Liver (tissue), 9 donors: ENCODE measurements around the gene DHRS1. TPM values are rescaled to one million over a fixed set of nuclear protein-coding genes. Genes with fewer than 3 reads are reported as not detected.

ENCODE experiments used
- DNase-seq: peaks from one replicate; pipeline ENCODE4 v3.0.0-alpha.2; 2017; ENCODE audit warnings: low spot score
- H3K27ac ChIP-seq, 2 donors: one replicate each; pipeline ENCODE4 v1.7.0; 2013; ENCODE audit warnings: inconsistent platforms in 2 of 2, low read length in 2 of 2, control low read depth in 1 of 2, low read depth in 1 of 2, mild to moderate bottlenecking in 1 of 2
- H3K27me3 ChIP-seq, 4 donors: one replicate each; pipeline versions ENCODE4 v1.6.1 to v1.7.0; 2013; ENCODE audit warnings: low read length in 3 of 4, inconsistent platforms in 1 of 4, mild to moderate bottlenecking in 1 of 4, moderate library complexity in 1 of 4; ENCODE audit not compliant: control insufficient read depth in 4 of 4, insufficient read depth in 4 of 4
- H3K36me3 ChIP-seq, 4 donors: one replicate each; pipeline versions ENCODE4 v1.6.1 to v1.7.0; 2013; ENCODE audit warnings: low read length in 3 of 4, mild to moderate bottlenecking in 3 of 4, low read depth in 1 of 4, moderate library complexity in 1 of 4; ENCODE audit not compliant: control insufficient read depth in 4 of 4, insufficient read depth in 3 of 4
- H3K4me1 ChIP-seq, 4 donors: one replicate each; pipeline versions ENCODE4 v1.6.1 to v1.7.0; 2013; ENCODE audit warnings: low read length in 3 of 4, mild to moderate bottlenecking in 3 of 4, moderate library complexity in 1 of 4; ENCODE audit not compliant: control insufficient read depth in 4 of 4, insufficient read depth in 4 of 4
- H3K4me3 ChIP-seq, 3 donors: one replicate each; pipeline versions ENCODE4 v1.6.1 to v1.7.0; 2013; ENCODE audit warnings: low read length in 3 of 3, control low read depth in 1 of 3, low read depth in 1 of 3, mild to moderate bottlenecking in 1 of 3
- H3K9ac ChIP-seq, 2 donors: one replicate each; pipeline ENCODE4 v1.7.0; 2013; ENCODE audit warnings: low read length in 2 of 2, mild to moderate bottlenecking in 2 of 2, moderate library complexity in 2 of 2, control low read depth in 1 of 2, low read depth in 1 of 2
- H3K9me3 ChIP-seq, 4 donors: one replicate each; pipeline versions ENCODE4 v1.6.1 to v1.7.0; 2013; ENCODE audit warnings: low read length in 3 of 4; ENCODE audit not compliant: control insufficient read depth in 4 of 4
- ATF3 ChIP-seq: IDR thresholded peaks from 2 replicates; pipeline ENCODE4 v1.6.1; 2016; ENCODE audit warnings: antibody characterized with exemption
- CTCF ChIP-seq: fragments of 150-350 bp; IDR thresholded peaks from 2 replicates; pipeline ENCODE4 v1.5.1; 2017; ENCODE audit warnings: improper control_type of control experiment, low read depth, low read length; ENCODE audit not compliant: missing input control
- EGR1 ChIP-seq, 2 donors: IDR thresholded peaks; 2 replicates each; pipeline ENCODE4 v1.6.1; 2016 to 2018; ENCODE audit warnings: antibody characterized with exemption in 2 of 2, low read depth in 2 of 2
- FOXA1 ChIP-seq: IDR thresholded peaks from 2 replicates; pipeline ENCODE4 v1.6.1; 2016; ENCODE audit warnings: antibody characterized with exemption
- FOXA2 ChIP-seq: IDR thresholded peaks from 2 replicates; pipeline ENCODE4 v1.6.1; 2016; ENCODE audit warnings: antibody characterized with exemption
- GABPA ChIP-seq, 2 donors: IDR thresholded peaks in 1 of 2; conservative IDR thresholded peaks in 1 of 2; 2 replicates each; pipeline ENCODE4 v1.6.1; 2016; ENCODE audit warnings: antibody characterized with exemption in 2 of 2, mild to moderate bottlenecking in 1 of 2, moderate library complexity in 1 of 2
- HNF4A ChIP-seq, 2 donors: conservative IDR thresholded peaks; 2 replicates each; pipeline ENCODE4 v1.6.1; 2016; ENCODE audit warnings: antibody characterized with exemption in 2 of 2, mild to moderate bottlenecking in 2 of 2
- HNF4G ChIP-seq: IDR thresholded peaks from 2 replicates; pipeline ENCODE4 v1.6.1; 2016; ENCODE audit warnings: antibody characterized with exemption
- JUND ChIP-seq, 2 donors: IDR thresholded peaks; 2 replicates each; pipeline ENCODE4 v1.6.1; 2016; ENCODE audit warnings: antibody characterized with exemption in 2 of 2
- MAX ChIP-seq: IDR thresholded peaks from 2 replicates; pipeline ENCODE4 v1.6.1; 2016; ENCODE audit warnings: antibody characterized with exemption
- NR2F2 ChIP-seq: IDR thresholded peaks from 2 replicates; pipeline ENCODE4 v1.6.1; 2016; ENCODE audit warnings: antibody characterized with exemption
- RAD21 ChIP-seq, 2 donors: IDR thresholded peaks; 2 replicates each; pipeline ENCODE4 v1.6.1; 2016; ENCODE audit warnings: antibody characterized with exemption in 2 of 2, mild to moderate bottlenecking in 2 of 2
- REST ChIP-seq: IDR thresholded peaks from 2 replicates; pipeline ENCODE4 v1.6.1; 2016; ENCODE audit warnings: antibody characterized with exemption, mild to moderate bottlenecking
- RXRA ChIP-seq, 2 donors: IDR thresholded peaks; 2 replicates each; pipeline ENCODE4 v1.6.1; 2017 to 2018; ENCODE audit warnings: antibody characterized with exemption in 2 of 2, mild to moderate bottlenecking in 1 of 2
- SP1 ChIP-seq: IDR thresholded peaks from 2 replicates; pipeline ENCODE4 v1.6.1; 2018; ENCODE audit warnings: antibody characterized with exemption, mild to moderate bottlenecking
- TAF1 ChIP-seq: conservative IDR thresholded peaks from 2 replicates; pipeline ENCODE4 v1.6.1; 2016; ENCODE audit warnings: antibody characterized with exemption, mild to moderate bottlenecking
- YY1 ChIP-seq: IDR thresholded peaks from 2 replicates; pipeline ENCODE4 v1.6.1; 2016; ENCODE audit warnings: antibody characterized with exemption, mild to moderate bottlenecking
- ZBTB33 ChIP-seq: IDR thresholded peaks from 2 replicates; pipeline ENCODE4 v1.6.1; 2016; ENCODE audit warnings: antibody characterized with exemption
- WGBS: extraction: QIAGEN DNeasy Blood & Tissue Kit; methylation state at CpG from one replicate; pipeline ENCODE4 v1.1.7; 2013; 5-methylcytosine and 5-hydroxymethylcytosine counted together
- polyA plus RNA-seq, 2 donors: library from polyadenylated mRNA; stranded (reverse) in 1 of 2; unstranded in 1 of 2; fragments of 200-250 nt in 1 of 2; fragments of >200 nt in 1 of 2; fragmentation: Nextera tagmentation in 1 of 2; extraction: Ambion mirVana in 1 of 2; gene quantifications; one replicate each; pipeline versions ENCODE4 v1.2.1 to v1.2.3, GENCODE V29; 2013 to 2015
- total RNA-seq, 2 donors: library from RNA; depleted of rRNA; stranded (reverse); fragments of >200 nt; gene quantifications; one replicate each; pipeline ENCODE4 v1.2.3, GENCODE V29; 2014
- donor health status: healthy.
- donor health status: healthy.
- donor health status: healthy.
- donor health status: healthy.
- donor health status: healthy.

DHRS1 gene
- total and polyA plus RNA-seq, 4 donors = 30.3 to 84.9 (median 50.2) TPM

GRCh38 chr14:24343795-24344660 is 44.4 kb upstream of the DHRS1 start:
- no peaks in the 10 kb centered on the region for H3K9me3 ChIP-seq
- 49% methylated on average over 7 of the region's 7 CpGs for WGBS
- H3K4me3 ChIP-seq = no peak overlapping the region
- no peaks in the 10 kb centered on the region for H3K27me3 ChIP-seq
- peaks cover 0 to 6% (median 1%) of the 10 kb centered on the region in 4 donors for H3K4me1 ChIP-seq
- peak overlapping the region in 1 of 2 donors; percentile 66 for H3K27ac ChIP-seq
- H3K36me3 ChIP-seq = no peaks in the 10 kb centered on the region
- no peak overlapping the region for H3K9ac ChIP-seq
- no peak for DNase-seq
- TF ChIP-seq MAX = peak; percentile 16
- TF ChIP-seq ATF3 = no peak
- TF ChIP-seq TAF1 = no peak
- TF ChIP-seq SP1 = peak; percentile 83
- TF ChIP-seq NR2F2 = no peak
- peak; percentile 56 for TF ChIP-seq YY1
- TF ChIP-seq CTCF = no peak
- TF ChIP-seq GABPA (IDR thresholded peaks at IDR 0.05 in 1 of 2, conservative IDR thresholded peaks at IDR 0.05 in 1 of 2) = no peak
- no peak for TF ChIP-seq ZBTB33
- peak; percentile 29 to 42 for TF ChIP-seq JUND (IDR thresholded peaks at IDR 0.05)
- TF ChIP-seq RAD21 (IDR thresholded peaks at IDR 0.05) = peak in 1 of 2 donors; percentile 24
- peak; percentile 82 to 89 for TF ChIP-seq RXRA (IDR thresholded peaks at IDR 0.05)
- TF ChIP-seq HNF4G = peak; percentile 88
- no peak for TF ChIP-seq FOXA2
- TF ChIP-seq REST = peak; percentile 33
- no peak for TF ChIP-seq EGR1 (IDR thresholded peaks at IDR 0.05; ENCODE audit: low read depth in 2 of 2)
- TF ChIP-seq FOXA1 = peak; percentile 41
- peak; percentile 96 to 98 for TF ChIP-seq HNF4A (conservative IDR thresholded peaks at IDR 0.05)
